ENCODE data around the gene CDCA8.

CDCA8 gene

DNA sequence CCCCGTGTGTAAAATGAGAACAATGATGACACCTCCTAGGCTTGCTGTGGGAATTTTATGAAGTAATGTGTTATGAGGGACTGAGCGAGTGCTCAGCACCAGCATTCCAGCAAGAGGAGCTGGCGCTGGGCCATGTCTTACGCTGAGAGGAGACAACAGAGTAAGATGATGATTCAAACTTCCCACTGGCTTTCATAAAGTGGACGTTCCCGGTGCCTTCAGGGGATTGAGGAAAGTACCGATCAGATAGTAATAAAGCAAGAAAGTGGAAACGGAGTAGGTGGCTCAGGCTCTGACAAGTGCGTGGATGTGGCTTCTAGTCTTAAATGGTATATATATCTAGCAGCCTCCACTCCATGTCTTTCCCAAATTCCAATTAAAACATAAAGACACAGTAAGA lies 48.8 kb downstream of the CDCA8 start:
- DNase-seq = no peak

DNA sequence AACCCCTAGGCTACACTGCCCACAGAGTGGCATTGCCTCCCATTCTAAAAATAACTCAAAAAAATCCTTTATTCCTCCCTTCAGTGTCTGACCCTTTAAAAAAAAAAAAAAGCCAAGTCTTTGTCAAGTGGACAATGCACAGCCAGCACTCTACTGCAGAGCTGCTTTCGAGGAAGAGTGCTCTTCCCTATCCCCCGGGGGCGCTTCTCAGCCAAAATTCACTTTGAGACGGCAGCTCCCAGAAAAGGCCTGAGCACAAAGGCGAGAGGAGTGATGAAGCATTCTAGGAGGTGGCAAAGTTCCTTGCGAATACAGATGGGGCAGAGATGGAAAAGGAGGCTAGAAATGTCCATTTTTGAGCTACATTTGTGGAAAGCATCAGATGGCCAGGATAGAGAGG lies 49.3 kb downstream of the CDCA8 start:
- DNase-seq = no peak

DNA sequence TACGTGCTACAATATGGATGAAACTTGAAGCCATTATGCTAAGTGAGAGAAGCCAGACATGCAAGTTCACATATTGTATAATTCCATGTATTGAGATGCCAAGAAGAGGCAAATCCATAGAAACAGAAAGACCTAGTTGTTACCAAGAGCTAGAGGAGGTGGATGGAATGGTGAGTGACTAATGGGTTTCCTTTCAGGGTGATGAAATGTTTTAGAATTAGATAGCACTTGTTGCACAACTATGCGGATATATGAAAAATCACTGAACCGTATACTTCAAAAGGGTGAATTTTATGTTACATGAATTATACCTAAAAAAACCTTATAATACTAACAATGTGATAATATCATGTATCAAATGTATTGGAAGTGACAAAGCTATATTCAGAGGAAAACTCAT lies 54.5 kb downstream of the CDCA8 start:
- no peak for DNase-seq

DNA sequence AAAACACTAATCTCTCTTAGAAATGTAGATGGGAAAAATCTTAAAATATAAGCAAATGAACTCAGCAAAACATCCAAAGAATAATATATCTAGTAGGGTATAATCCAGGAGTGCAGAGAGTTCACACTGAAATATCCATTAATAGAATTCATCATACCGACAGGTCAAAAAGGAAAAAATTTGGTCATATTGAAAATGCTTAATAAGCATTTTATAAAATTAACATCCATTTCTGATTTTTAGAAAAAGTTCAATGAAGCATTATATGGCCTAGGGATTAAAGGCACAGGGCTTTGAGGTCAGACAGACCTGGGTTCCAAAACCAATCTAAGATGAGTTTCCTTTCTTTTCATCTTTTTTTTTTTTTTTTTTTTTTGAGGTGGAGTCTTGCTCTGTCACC lies 56.2 kb downstream of the CDCA8 start:
- DNase-seq = no peak

DNA sequence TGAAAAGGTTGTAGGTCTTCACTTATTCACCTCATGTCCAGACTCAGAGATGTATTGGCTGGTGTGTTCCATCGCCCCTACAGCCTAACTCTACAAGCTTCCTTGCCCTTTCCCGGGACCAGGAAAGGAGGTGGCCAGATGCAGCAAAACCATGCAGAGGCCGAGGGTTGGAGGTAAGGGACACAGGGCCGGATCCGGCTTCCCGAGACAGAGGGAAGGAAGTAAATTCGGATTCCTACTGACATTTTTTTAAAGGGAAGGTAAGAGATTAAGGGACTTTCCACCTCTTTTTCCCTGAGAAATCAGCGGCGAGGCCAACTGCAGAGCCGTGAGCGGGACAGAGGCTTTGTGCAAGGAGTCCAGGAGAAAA lies 59.9 kb downstream of the CDCA8 start:
- no peak for DNase-seq

DNA sequence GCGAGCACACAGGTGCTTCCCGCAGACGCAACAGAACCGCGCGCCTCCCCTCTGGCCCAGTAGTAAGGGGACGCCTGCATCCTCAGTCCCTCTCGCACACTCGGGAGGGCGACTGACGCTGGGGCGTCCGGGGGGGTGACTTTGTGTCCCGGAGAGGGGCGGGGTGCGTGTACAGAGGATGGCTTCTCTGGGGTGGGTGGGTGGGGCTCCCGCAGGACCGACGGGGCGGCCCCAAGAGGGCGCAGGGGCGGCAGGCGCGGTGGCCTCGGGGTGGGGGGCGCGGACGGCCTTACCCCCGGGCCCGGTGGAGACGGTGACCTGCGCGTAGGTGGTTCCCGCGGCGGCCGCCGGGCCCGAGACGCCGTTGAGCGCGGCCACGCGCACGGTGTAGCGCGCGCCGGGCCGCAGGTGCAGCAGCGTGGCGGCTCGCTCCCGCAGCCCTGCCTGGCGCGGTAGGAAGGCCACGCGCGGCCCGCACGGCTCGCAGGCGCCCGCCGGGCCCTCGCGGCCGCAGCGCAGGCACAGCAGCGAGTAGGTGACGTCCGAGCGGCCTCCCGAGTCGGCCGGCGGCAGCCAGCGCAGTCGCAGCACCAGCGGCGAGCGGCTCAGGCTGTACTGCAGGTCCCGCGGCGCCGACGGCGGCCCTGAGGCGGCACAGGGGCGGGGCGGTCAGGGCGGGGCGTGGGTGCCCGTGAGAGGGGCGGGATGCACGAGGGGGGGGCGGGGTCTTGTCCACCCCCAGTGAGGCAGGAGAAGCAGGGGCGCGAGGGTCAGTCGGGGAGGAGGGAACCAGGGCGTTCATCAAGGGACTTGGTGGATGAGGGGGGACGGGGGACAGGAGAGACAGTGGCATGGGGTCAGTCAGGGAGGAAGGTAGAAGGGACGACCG lies 60.5 kb downstream of the CDCA8 start:
- no peak for DNase-seq

DNA sequence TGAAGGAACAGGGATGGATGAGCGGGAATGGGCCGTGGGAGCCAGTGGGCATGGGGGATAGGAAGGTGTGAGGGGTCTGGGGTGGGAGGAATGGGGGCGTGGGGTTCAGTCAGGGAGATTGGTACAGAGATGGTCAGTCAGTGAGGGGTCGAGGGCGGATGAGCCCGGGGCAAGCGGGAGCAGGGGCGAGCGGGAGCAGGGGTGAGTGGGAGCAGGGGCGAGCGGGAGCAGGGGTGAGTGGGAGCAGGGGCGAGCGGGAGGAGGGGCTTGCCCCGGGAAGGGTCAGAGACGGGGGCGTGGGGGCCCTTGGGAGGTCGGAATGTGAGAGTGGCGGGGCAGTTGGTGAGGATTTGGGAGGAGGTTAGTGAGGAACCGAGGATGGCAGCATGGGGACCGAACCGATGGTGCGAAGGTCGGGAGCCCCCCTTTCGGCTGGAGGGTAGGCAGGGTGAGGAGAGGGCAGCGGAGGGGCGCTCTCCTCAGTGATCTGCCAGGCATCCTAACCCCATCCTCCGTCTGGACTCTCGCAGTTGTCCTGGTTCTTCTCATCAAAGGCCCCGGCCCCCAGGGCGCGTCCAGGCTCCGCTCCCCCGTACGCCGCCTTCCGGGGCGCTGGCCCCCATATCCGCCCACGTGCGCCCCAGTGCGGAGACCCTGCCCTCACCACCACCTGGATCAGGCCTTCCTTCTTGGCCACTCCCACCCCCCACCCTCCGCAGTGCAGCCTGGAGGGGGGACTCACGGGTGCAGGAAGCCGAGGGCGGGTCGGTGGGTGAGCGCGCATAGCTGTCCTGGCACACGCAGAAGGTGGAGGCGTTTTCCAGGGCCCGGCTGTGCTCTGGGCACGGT lies 61.4 kb downstream of the CDCA8 start:
- DNase-seq = no peak

DNA sequence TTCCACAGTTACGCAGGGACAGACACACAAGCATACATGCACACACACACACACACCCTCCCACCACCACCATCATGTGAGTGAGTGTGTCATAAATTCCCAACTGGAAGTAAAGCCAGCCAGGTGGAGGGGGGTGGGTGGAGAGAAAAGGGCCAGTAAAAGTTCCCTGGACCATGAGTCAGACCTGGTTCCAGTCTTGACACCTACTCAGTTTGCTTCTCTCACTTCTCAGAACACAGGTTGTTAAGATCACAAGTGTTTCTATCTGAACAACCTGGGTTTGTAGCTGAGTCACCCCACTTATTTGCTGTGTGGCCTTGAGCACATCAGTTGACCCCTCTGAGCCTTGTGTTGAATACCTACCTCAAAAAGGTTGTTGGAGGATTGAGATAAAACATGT lies 63.0 kb downstream of the CDCA8 start:
- no peak for DNase-seq

DNA sequence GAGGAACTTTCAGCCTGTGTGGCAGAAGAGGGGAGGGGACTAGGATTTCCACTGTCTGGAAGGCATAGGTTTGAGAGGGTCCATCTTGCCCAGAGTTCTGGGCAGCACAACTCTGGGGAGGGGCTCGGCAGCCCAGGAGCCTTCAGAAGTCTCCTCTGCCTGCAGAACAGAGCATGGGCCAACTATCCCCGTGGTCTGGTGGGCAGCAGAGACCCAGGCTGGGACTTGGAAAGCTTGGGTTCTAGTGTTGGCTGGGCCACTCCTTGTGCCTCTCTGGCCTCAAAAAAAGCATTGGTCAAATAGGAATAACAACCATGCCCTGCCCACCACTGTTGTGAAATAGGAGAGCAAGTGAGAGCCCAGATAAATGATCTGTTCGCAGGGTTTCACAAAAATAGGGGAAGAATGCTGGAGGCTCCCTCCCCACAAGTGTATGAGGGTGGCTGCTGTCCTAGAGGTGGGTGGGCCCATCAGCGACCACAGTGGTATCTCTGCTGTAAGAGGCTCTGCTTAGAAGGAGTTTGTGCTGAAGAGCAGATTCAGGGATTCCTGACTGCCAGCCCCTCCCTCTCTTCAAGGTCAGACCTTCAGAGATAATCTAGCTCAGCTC lies 63.7 kb downstream of the CDCA8 start:
- DNase-seq = no peak
